ENCODE data around the gene CIDEA.

The CIDEA gene

DNA sequence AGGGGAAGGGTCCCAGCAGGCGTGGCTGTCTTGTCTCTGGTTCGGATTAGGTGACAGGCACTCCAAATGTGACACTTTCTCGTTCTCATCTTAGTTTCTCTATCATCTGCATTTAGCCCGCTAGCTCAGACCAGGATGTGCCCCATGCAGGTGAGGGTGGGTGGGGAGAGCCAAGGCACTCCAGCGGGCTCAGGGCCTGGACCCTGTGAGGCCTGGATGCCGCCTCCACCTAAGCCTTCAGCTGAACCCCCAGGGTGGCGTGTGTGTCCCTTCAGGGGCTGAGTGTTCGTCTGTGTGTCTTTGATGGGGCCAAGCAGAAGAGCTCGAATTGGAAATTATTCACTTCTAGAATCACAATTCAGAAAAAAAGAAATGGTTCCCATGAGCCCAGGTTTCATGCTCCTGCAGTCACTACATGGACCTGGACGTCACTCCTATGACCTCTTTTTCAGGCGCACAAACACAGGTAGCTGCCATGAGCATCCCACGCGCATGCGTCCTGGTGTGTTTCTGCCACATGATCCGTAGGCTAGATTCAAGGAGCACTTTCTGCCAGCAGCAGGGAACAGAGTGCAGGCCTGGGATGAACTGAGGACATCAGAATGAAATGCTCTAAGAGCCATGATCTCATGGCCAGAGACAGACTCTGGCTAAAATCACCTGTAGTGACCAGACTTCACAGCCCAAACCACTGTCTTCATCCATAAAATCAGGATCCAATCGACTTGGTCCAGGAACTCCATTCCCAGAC is 25.8 kb downstream of the CIDEA start:
- Histone ChIP-seq H3K36me3 (replicated peaks; ENCODE audit: low read depth, low read length) (no peaks in the 10 kb centered on the region), H3K27me3 (ENCODE audit: low read depth, low read length) (0 out of 2 replicates have a peak, but pooled peaks cover 3% of the 10 kb centered on the region), H3K4me2 (ENCODE audit: low read length) (no peak overlapping the region), H3K9me3 (ENCODE audit: insufficient read depth, low read length) (no peaks in the 10 kb centered on the region), H3K27ac (ENCODE audit: low read length) (no peak overlapping the region), H3K4me1 (ENCODE audit: low read length) (peaks cover 8% of the 10 kb centered on the region; the same call in 1 of the 2 replicates), H3K79me2 (ENCODE audit: low read length) (no peaks in the 10 kb centered on the region), H4K20me1 (ENCODE audit: insufficient read depth, low read length) (no peaks in the 10 kb centered on the region), H3K9ac (ENCODE audit: low read length) (no peak overlapping the region), H3K4me3 (ENCODE audit: low read length) (no peak overlapping the region), H2AFZ (ENCODE audit: low read depth, low read length) (no peak overlapping the region)
- no peak for TF ChIP-seq EZH2phosphoT487 (IDR thresholded peaks at IDR 0.05; ENCODE audit: low read depth)
- TF ChIP-seq, protein P1, sequence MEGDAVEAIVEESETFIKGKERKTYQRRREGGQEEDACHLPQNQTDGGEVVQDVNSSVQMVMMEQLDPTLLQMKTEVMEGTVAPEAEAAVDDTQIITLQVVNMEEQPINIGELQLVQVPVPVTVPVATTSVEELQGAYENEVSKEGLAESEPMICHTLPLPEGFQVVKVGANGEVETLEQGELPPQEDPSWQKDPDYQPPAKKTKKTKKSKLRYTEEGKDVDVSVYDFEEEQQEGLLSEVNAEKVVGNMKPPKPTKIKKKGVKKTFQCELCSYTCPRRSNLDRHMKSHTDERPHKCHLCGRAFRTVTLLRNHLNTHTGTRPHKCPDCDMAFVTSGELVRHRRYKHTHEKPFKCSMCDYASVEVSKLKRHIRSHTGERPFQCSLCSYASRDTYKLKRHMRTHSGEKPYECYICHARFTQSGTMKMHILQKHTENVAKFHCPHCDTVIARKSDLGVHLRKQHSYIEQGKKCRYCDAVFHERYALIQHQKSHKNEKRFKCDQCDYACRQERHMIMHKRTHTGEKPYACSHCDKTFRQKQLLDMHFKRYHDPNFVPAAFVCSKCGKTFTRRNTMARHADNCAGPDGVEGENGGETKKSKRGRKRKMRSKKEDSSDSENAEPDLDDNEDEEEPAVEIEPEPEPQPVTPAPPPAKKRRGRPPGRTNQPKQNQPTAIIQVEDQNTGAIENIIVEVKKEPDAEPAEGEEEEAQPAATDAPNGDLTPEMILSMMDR (IDR thresholded peaks at IDR 0.05; ENCODE audit: low read depth, low read length), result no peak

DNA sequence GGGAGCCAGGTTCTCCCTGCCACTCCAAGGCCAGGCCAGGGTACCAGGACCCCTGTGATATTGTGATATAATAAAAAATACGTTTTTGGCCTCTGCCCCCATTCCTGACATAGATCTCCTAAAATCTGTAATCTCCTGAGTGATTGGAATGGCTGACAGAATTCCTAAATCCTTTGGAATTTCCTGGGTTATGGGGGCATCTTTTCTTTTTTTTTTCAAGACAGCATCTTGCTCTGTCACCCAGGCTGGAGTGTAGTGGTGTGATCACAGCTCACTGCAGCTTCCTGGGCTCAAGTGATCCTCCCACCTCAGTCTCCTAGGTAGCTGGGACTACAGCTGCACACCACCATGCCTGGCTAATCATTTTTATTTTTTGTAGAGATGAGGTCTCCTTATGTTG is 27.7 kb downstream of the CIDEA start:
- no peaks in the 10 kb centered on the region for H4K20me1 ChIP-seq (ENCODE audit: insufficient read depth, low read length)
- TF ChIP-seq EZH2phosphoT487 (IDR thresholded peaks at IDR 0.05; ENCODE audit: low read depth), result no peak
- TF ChIP-seq, protein P1 (IDR thresholded peaks at IDR 0.05; ENCODE audit: low read depth, low read length), result no peak
- H3K4me1 ChIP-seq (ENCODE audit: low read length), result peaks cover 8% of the 10 kb centered on the region; the same call in 1 of the 2 replicates
- H3K27me3 ChIP-seq (ENCODE audit: low read depth, low read length), result 0 out of 2 replicates have a peak, but pooled peaks cover 3% of the 10 kb centered on the region
- H3K36me3 ChIP-seq (replicated peaks; ENCODE audit: low read depth, low read length), result no peaks in the 10 kb centered on the region
- H3K4me2 ChIP-seq (ENCODE audit: low read length), result no peak overlapping the region
- H3K79me2 ChIP-seq (ENCODE audit: low read length), result no peaks in the 10 kb centered on the region
- no peaks in the 10 kb centered on the region for H3K9me3 ChIP-seq (ENCODE audit: insufficient read depth, low read length)
- H2AFZ ChIP-seq (ENCODE audit: low read depth, low read length), result no peak overlapping the region
- H3K4me3 ChIP-seq (ENCODE audit: low read length), result no peak overlapping the region
- no peak overlapping the region for H3K9ac ChIP-seq (ENCODE audit: low read length)
- no peak overlapping the region for H3K27ac ChIP-seq (ENCODE audit: low read length)

DNA sequence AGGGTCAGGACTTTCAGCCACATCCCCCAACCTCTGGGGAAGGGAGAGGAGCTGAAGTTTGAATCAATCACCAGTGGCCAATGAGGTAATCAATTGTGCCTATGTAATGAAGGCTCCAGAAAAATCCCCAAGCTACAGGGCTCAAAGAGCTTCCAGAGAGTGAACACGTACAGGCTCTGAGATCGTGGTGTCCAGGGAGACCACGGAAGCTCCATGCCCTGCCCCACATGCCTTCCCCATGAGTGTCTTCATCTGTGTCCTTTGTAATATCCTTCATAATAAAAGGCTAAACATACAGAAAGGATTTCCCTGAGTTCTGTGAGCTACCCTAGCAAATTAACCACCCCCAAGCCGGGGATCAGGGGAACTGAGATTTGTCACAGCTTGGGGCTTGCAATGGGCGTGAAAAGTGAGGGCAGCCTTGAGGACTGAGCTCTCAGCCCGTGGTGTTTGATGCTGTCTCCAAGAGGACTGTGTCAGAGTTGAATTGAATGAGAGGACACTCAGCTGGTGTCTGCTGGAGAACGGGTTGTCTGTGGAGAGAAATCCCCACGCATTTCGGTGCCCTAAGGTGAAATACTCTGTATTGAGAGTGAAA is 28.4 kb downstream of the CIDEA start:
- TF ChIP-seq, protein P1 (IDR thresholded peaks at IDR 0.05; ENCODE audit: low read depth, low read length), result no peak
- TF ChIP-seq EZH2phosphoT487 (IDR thresholded peaks at IDR 0.05; ENCODE audit: low read depth), result no peak
- Histone ChIP-seq H4K20me1 (ENCODE audit: insufficient read depth, low read length) (no peaks in the 10 kb centered on the region), H2AFZ (ENCODE audit: low read depth, low read length) (no peak overlapping the region), H3K9ac (ENCODE audit: low read length) (no peak overlapping the region), H3K27ac (ENCODE audit: low read length) (no peak overlapping the region), H3K4me3 (ENCODE audit: low read length) (no peak overlapping the region), H3K9me3 (ENCODE audit: insufficient read depth, low read length) (no peaks in the 10 kb centered on the region), H3K27me3 (ENCODE audit: low read depth, low read length) (0 out of 2 replicates have a peak, but pooled peaks cover 3% of the 10 kb centered on the region), H3K79me2 (ENCODE audit: low read length) (no peaks in the 10 kb centered on the region), H3K36me3 (replicated peaks; ENCODE audit: low read depth, low read length) (no peaks in the 10 kb centered on the region), H3K4me2 (ENCODE audit: low read length) (peak overlapping the region; percentile 33), H3K4me1 (ENCODE audit: low read length) (peaks cover 8% of the 10 kb centered on the region; the same call in 1 of the 2 replicates)

DNA sequence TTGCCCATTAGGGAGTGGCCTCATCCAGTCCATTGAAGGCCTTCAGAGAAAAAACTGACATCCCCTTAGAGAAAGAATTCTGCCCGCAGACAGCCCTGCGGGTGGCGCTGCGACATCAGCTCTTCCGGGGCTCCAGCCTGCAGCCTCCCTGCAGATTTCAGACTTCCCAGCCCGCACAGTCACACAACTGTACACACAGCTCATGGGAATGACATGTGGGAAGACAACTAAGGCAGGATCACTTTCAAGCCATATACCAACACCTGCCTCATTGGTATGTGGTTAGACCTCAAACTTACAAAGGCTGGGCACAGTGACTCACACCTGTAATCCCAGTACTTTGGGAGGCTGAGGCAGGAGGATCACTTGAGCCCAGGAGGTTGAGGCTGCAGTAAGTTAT is 29.1 kb downstream of the CIDEA start:
- H3K27ac ChIP-seq (ENCODE audit: low read length), result no peak overlapping the region
- H4K20me1 ChIP-seq (ENCODE audit: insufficient read depth, low read length), result no peaks in the 10 kb centered on the region
- H3K36me3 ChIP-seq (replicated peaks; ENCODE audit: low read depth, low read length), result no peaks in the 10 kb centered on the region
- no peak overlapping the region for H3K4me2 ChIP-seq (ENCODE audit: low read length)
- H2AFZ ChIP-seq (ENCODE audit: low read depth, low read length), result no peak overlapping the region
- H3K9ac ChIP-seq (ENCODE audit: low read length), result no peak overlapping the region
- H3K79me2 ChIP-seq (ENCODE audit: low read length), result no peaks in the 10 kb centered on the region
- TF ChIP-seq, protein P1 (IDR thresholded peaks at IDR 0.05; ENCODE audit: low read depth, low read length), result peak; percentile 37
- TF ChIP-seq EZH2phosphoT487 (IDR thresholded peaks at IDR 0.05; ENCODE audit: low read depth), result no peak
- H3K27me3 ChIP-seq (ENCODE audit: low read depth, low read length), result 0 out of 2 replicates have a peak, but pooled peaks cover 3% of the 10 kb centered on the region
- peaks cover 8% of the 10 kb centered on the region; the same call in 1 of the 2 replicates for H3K4me1 ChIP-seq (ENCODE audit: low read length)
- H3K9me3 ChIP-seq (ENCODE audit: insufficient read depth, low read length), result no peaks in the 10 kb centered on the region
- H3K4me3 ChIP-seq (ENCODE audit: low read length), result no peak overlapping the region

Measured in OCI-LY3 (cell line).